B cell (primary cell): ENCODE results near the gene CATSPERE. TPM values are rescaled to one million over a fixed set of nuclear protein-coding genes. Genes with fewer than 3 reads are reported as not detected.

Experiments
- ATAC-seq: fragments of 200-7000 bp; cut with Tn5 transposase; one replicate; pipeline ENCODE4 v1.10.0; 2021; ENCODE audit warnings: low read depth, mild to moderate bottlenecking, moderate number of reproducible peaks, moderate library complexity
- CTCF ChIA-PET: fragments of 350-600 bp; sonication (Branson Sonifier 250); formaldehyde crosslinking; loops from one replicate; lab custom pipeline; 2021; ENCODE audit warnings: antibody characterized with exemption, inconsistent platforms; lab: Charles Lee
- POLR2A ChIA-PET: fragments of 350-600 bp; sonication (Branson Sonifier 250); formaldehyde crosslinking; loops from one replicate; lab custom pipeline; 2021; ENCODE audit warnings: antibody characterized with exemption; lab: Charles Lee
- DNase-seq: peaks from one replicate; pipeline ENCODE4 v3.0.0; 2013
- H2AFZ ChIP-seq: 2 replicates; pipeline ENCODE4 v1.6.1; 2012; ENCODE audit warnings: mild to moderate bottlenecking, low read depth, low read length; ENCODE audit not compliant: insufficient read depth, poor library complexity, severe bottlenecking
- H3K27ac ChIP-seq, 2 donors: 1 replicate in 1 of 2; 2 replicates in 1 of 2; pipeline ENCODE4 v1.5.1; 2012 to 2013; ENCODE audit warnings: low read length in 2 of 2, mild to moderate bottlenecking in 2 of 2, moderate library complexity in 1 of 2
- H3K27me3 ChIP-seq, 4 experiments: fragments of 200-600 bp in 1 of 4; sonication (generic) in 1 of 4; replicated peaks in 1 of 4; 1 replicate in 2 of 4; 2 replicates in 2 of 4; pipeline versions ENCODE4 v1.6.1 to v1.7.0; 2013 to 2016; ENCODE audit warnings: low read length in 3 of 4, mild to moderate bottlenecking in 2 of 4, mixed read lengths in 1 of 4, moderate library complexity in 1 of 4; ENCODE audit not compliant: insufficient read depth in 4 of 4, control insufficient read depth in 3 of 4; ENCODE audit errors: control extremely low read depth in 1 of 4
- H3K36me3 ChIP-seq, 2 experiments: replicated peaks in 1 of 2; 1 replicate in 1 of 2; 2 replicates in 1 of 2; pipeline versions ENCODE4 v1.6.1 to v1.7.1; 2013; ENCODE audit warnings: low read length in 1 of 2; ENCODE audit not compliant: insufficient read depth in 2 of 2, control insufficient read depth in 1 of 2; ENCODE audit errors: control extremely low read depth in 1 of 2, extremely low read depth in 1 of 2
- H3K4me1 ChIP-seq, 2 donors: fragments of 200-600 bp in 1 of 2; sonication (generic) in 1 of 2; 1 replicate in 1 of 2; 2 replicates in 1 of 2; pipeline versions ENCODE4 v1.5.1 to v1.6.1; 2013 to 2017; ENCODE audit warnings: low read length in 2 of 2; ENCODE audit not compliant: control insufficient read depth in 2 of 2, insufficient read depth in 2 of 2
- H3K4me2 ChIP-seq: replicated peaks from 2 replicates; pipeline ENCODE3; 2012; ENCODE audit warnings: mild to moderate bottlenecking, low read depth, low read length; ENCODE audit not compliant: poor library complexity, severe bottlenecking
- H3K4me3 ChIP-seq, 5 experiments: fragments of 200-600 bp in 1 of 5; sonication (generic) in 1 of 5; 1 replicate in 3 of 5; 2 replicates in 2 of 5; pipeline versions ENCODE4 v1.5.1 to v1.7.0; 2011 to 2016; ENCODE audit warnings: low read length in 4 of 5, mild to moderate bottlenecking in 4 of 5, low read depth in 2 of 5, control low read depth in 1 of 5, moderate library complexity in 1 of 5; ENCODE audit not compliant: insufficient read depth in 1 of 5; ENCODE audit errors: control extremely low read depth in 1 of 5, extremely low read depth in 1 of 5
- H3K79me2 ChIP-seq: fragments of 200-600 bp; sonication (generic); one replicate; pipeline ENCODE4 v1.6.0; 2016; ENCODE audit warnings: low read length; ENCODE audit not compliant: control insufficient read depth, insufficient read depth
- H3K9ac ChIP-seq: fragments of 200-600 bp; sonication (generic); 2 replicates; pipeline ENCODE4 v1.6.1; 2017; ENCODE audit warnings: mild to moderate bottlenecking, low read length, moderate library complexity
- H3K9me3 ChIP-seq, 3 donors: one replicate each; pipeline versions ENCODE4 v1.6.1 to v1.7.1; 2013; ENCODE audit warnings: low read length in 2 of 3; ENCODE audit not compliant: control insufficient read depth in 2 of 3, insufficient read depth in 1 of 3; ENCODE audit errors: control extremely low read depth in 1 of 3
- H4K20me1 ChIP-seq: 2 replicates; pipeline ENCODE4 v1.6.0; 2012; ENCODE audit warnings: mild to moderate bottlenecking, low read length; ENCODE audit not compliant: insufficient read depth, control insufficient read depth, poor library complexity, severe bottlenecking
- H3K27ac Mint-ChIP-seq: one replicate; pipeline ENCODE4 v1.8.0; 2021; ENCODE audit warnings: mixed read lengths
- H3K27me3 Mint-ChIP-seq: one replicate; pipeline ENCODE4 v1.8.0; 2021; ENCODE audit warnings: mixed read lengths
- H3K4me1 Mint-ChIP-seq: one replicate; pipeline ENCODE4 v1.8.0; 2021; ENCODE audit warnings: mixed read lengths
- H3K4me3 Mint-ChIP-seq: one replicate; pipeline ENCODE4 v1.8.0; 2021; ENCODE audit warnings: mixed read lengths
- H3K9me3 Mint-ChIP-seq: one replicate; pipeline ENCODE4 v1.8.0; 2022; ENCODE audit warnings: mixed read lengths; ENCODE audit not compliant: insufficient read depth
- CTCF ChIP-seq: fragments of 200-600 bp; IDR thresholded peaks from one replicate; pipeline ENCODE4 v1.8.0; 2022; ENCODE audit warnings: antibody characterized with exemption, mild to moderate bottlenecking
- EZH2 ChIP-seq: IDR thresholded peaks from 2 replicates; pipeline ENCODE4 v1.6.1; 2012; ENCODE audit warnings: borderline replicate concordance, low read depth, mild to moderate bottlenecking, moderate library complexity, low read length; ENCODE audit not compliant: insufficient read depth, poor library complexity, severe bottlenecking
- WGBS: methylation state at CpG from one replicate; pipeline ENCODE4 v1.1.5; 2013; ENCODE audit warnings: missing lambda C conversion rate; ENCODE audit not compliant: insufficient coverage; 5-methylcytosine and 5-hydroxymethylcytosine counted together
- intact Hi-C: fragments of 100-400 bp; cut with micrococcal nuclease; formaldehyde crosslinking; loops from one replicate; pipeline ENCODE4 v1.10.0; 2022
- polyA plus RNA-seq: library from polyadenylated mRNA; depleted of rRNA; stranded (reverse); fragments of >200 nt; gene quantifications from 2 replicates; pipeline ENCODE4 v1.2.3, GENCODE V29; 2012
- total RNA-seq, 2 donors: library from RNA; stranded (reverse); fragments of 120-200 nt in 1 of 2; gene quantifications; 1 replicate in 1 of 2; 2 replicates in 1 of 2; pipeline versions ENCODE4 v1.2.3 to v1.2.4, GENCODE V29; 2013 to 2022

CATSPERE gene
- total and polyA plus RNA-seq, 2 donors (not counting 1 experiment from before 2014, with no cell fraction given) = 0.82 to 3.1 TPM

GRCh38 chr1:244651956-244652622 lies 191.0 kb downstream of the CATSPERE start:
- H3K27ac ChIP-seq = peak overlapping the region; percentile 27 to 88
- H3K27me3 Mint-ChIP-seq = no peaks in the 10 kb centered on the region
- no peak overlapping the region for H3K4me3 Mint-ChIP-seq

More at GRCh38 chr1:244651956-244652622, 191.0 kb downstream of the CATSPERE start:
- intact Hi-C loops = loop anchor here (1.0 to 5.0 kb wide), 8 partner anchors 50 to 805 kb away; partner anchors contain the start of gene COX20
- ATAC-seq (no peak), DNase-seq (no peak)
- Histone ChIP-seq H3K4me3 (peak overlapping the region; percentile 30 to 91 (median 81)), H3K27me3 (no peaks in the 10 kb centered on the region), H3K9me3 (no peaks in the 10 kb centered on the region), H4K20me1 (no peaks in the 10 kb centered on the region), H3K4me2 (peak overlapping the region; percentile 73), H3K9ac (peak overlapping the region; percentile 91), H3K36me3 (peaks cover 0 to 4% of the 10 kb centered on the region in 2 experiments), H2AFZ (peak overlapping the region; percentile 78), H3K4me1 (peaks cover 23 to 24% of the 10 kb centered on the region in 2 donors), H3K79me2 (peaks cover 38% of the 10 kb centered on the region)
- WGBS = 78% methylated on average over 8 of the region's 15 CpGs
- H3K9me3 Mint-ChIP-seq = no peaks in the 10 kb centered on the region
- no peak for TF ChIP-seq EZH2
- TF ChIP-seq CTCF = no peak
- CTCF ChIA-PET = interaction anchor here (0.6 to 2.1 kb wide), 8 partner anchors 14 to 391 kb away, joined by 3 to 19 read pairs (median 3); no protein-coding TSS in a partner anchor
- H3K27ac Mint-ChIP-seq = peak overlapping the region; percentile 93
- H3K4me1 Mint-ChIP-seq = peaks cover 13% of the 10 kb centered on the region
- POLR2A ChIA-PET = interaction anchor here (0.7 to 1.1 kb wide), 4 partner anchors 182 to 318 kb away, joined by 3 to 7 read pairs (median 4); partner anchors contain the start of gene HNRNPU
